Spleen (tissue), 11 donors: ENCODE data around the gene WRAP73. TPM values are rescaled to one million over a fixed set of nuclear protein-coding genes. Genes with fewer than 3 reads are reported as not detected.

Experiments
- DNase-seq: peaks from one replicate; pipeline ENCODE4 v3.0.0-alpha.2; 2020
- H3K27ac ChIP-seq, 8 donors: fragments of 200-600 bp; sonication (generic) in 7 of 8; 1 replicate in 4 of 8; 2 replicates in 4 of 8; pipeline versions ENCODE4 v1.5.0 to v1.8.0; 2016 to 2021; ENCODE audit warnings: inconsistent platforms in 4 of 8, mild to moderate bottlenecking in 4 of 8, moderate library complexity in 1 of 8
- H3K27me3 ChIP-seq, 7 donors: fragments of 200-600 bp; sonication (generic) in 6 of 7; replicated peaks in 1 of 7; 1 replicate in 4 of 7; 2 replicates in 3 of 7; pipeline versions ENCODE4 v1.5.0 to v1.8.0; 2016 to 2021; ENCODE audit warnings: inconsistent platforms in 3 of 7, mild to moderate bottlenecking in 1 of 7
- H3K36me3 ChIP-seq, 6 donors: fragments of 200-600 bp; sonication (generic) in 5 of 6; 1 replicate in 4 of 6; 2 replicates in 2 of 6; pipeline versions ENCODE4 v1.5.0 to v1.8.0; 2016 to 2021; ENCODE audit warnings: inconsistent platforms in 2 of 6
- H3K4me1 ChIP-seq, 6 donors: fragments of 200-600 bp; sonication (generic) in 5 of 6; 1 replicate in 3 of 6; 2 replicates in 3 of 6; pipeline versions ENCODE4 v1.5.0 to v1.8.0; 2016 to 2021; ENCODE audit warnings: inconsistent platforms in 3 of 6
- H3K4me3 ChIP-seq, 8 donors: fragments of 200-600 bp; sonication (generic) in 7 of 8; 1 replicate in 4 of 8; 2 replicates in 4 of 8; pipeline versions ENCODE4 v1.5.0 to v1.8.0; 2016 to 2021; ENCODE audit warnings: inconsistent platforms in 4 of 8, mild to moderate bottlenecking in 4 of 8, moderate library complexity in 2 of 8
- H3K9me3 ChIP-seq, 8 donors: fragments of 200-600 bp; sonication (generic) in 7 of 8; 1 replicate in 4 of 8; 2 replicates in 4 of 8; pipeline versions ENCODE4 v1.5.0 to v1.8.0; 2016 to 2021; ENCODE audit warnings: inconsistent platforms in 4 of 8
- POLR2A ChIP-seq, 3 donors: fragments of 450-650 bp; IDR thresholded peaks; one replicate each; pipeline ENCODE4 v1.5.1; 2017; ENCODE audit warnings: antibody characterized with exemption in 3 of 3, mild to moderate bottlenecking in 1 of 3
- POLR2AphosphoS5 ChIP-seq, 3 donors: sonication (generic); formaldehyde crosslinking; IDR thresholded peaks; one replicate each; pipeline ENCODE4 v1.5.1; 2017; ENCODE audit warnings: antibody characterized with exemption in 3 of 3
- whole genome bisulfite sequencing, 5 donors: extraction: QIAGEN DNeasy Blood & Tissue Kit in 3 of 5; methylation state at CpG; one replicate each; pipeline versions ENCODE4 v1.1.5 to v1.1.7; 2013 to 2018; 5-methylcytosine and 5-hydroxymethylcytosine counted together
- intact Hi-C: fragments of 100-400 bp; cut with DNase I; formaldehyde crosslinking; loops from one replicate; pipeline ENCODE4 v1.15.0; 2023; ENCODE audit warnings: low total_unique reads
- polyA plus RNA-seq, 3 donors: library from polyadenylated mRNA; stranded (reverse); fragments of 200-250 nt; gene quantifications; one replicate each; pipeline ENCODE4 v1.2.1, GENCODE V29; 2013
- total RNA-seq, 7 donors: library from RNA; depleted of rRNA in 3 of 7; stranded (reverse); fragments of >200 nt in 3 of 7; fragmentation: NEBNext Ultra II Directional in 4 of 7; extraction: Animal tissue kit (Norgen Biotek cat#: 25700) in 4 of 7; gene quantifications; one replicate each; pipeline versions ENCODE4 v1.1.0 to v1.2.1, GENCODE V29; 2016 to 2021
- TF ChIP-seq, protein P1 (sequence below), 11 experiments: fragments of 200-600 bp in 7 of 11; fragments of 450-650 bp in 4 of 11; sonication (generic) in 4 of 11; IDR thresholded peaks in 8 of 11; conservative IDR thresholded peaks in 3 of 11; 1 replicate in 7 of 11; 2 replicates in 4 of 11; pipeline versions ENCODE4 v1.4.0 to v1.8.0; 2016 to 2021; ENCODE audit warnings: antibody characterized with exemption in 11 of 11, inconsistent platforms in 4 of 11, mild to moderate bottlenecking in 1 of 11
- donor health status: healthy with polysubstance abuse.
- donor health status: DM: no; HTN: no; CAD: no; lungs with moderate emphysema.
- donor health status: DM: no; HTN: no; CAD: no.
- donor health status: Bipolar disorder and iron deficiency.
- donor health status: healthy.
- donor health status: DM: no; HTN: no; CAD: no.
- donor health status: DM: yes; HTN: yes; CAD: no.

The WRAP73 gene
- total and polyA plus RNA-seq, 10 donors: 20.1 to 28.3 (median 25.3) TPM

DNA sequence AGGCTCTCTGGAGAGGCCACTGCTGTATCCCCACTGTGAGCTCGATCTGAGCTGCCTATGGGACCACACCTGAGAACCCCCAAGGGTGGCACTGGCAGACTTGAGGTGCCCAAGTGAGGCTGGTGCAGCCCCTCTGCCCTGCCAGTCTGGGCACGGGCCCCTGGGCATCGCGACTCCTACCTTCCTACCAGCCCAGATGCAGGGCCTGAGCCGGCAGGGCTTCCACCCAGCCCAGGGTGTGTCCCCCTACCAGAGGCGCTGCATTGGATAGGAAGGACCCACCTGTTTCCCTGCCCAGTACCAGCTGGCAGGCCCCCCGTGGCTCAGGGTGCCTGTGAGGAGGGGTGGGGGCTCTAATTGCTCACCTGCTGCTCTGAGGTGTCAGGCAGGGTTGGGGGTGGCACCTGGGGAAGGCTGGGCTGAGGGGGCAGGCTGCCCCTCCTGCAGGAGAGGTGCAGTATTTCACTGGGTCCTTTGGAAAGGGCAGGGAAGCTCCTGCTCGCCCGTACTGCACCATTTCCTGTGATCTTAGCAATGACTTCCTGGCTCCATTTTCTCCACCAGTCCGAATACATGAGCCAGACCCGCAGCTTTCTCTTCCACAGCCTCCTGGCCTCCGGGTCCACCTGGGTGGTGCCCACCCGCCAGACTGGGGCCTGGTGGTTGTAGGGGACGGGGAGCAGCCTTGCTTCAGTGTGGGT, 14.2 kb upstream of the WRAP73 start:
- 62 to 88% (median 66%) methylated on average over 9 to 14 of the region's 14 CpGs for whole genome bisulfite sequencing, 5 donors

DNA sequence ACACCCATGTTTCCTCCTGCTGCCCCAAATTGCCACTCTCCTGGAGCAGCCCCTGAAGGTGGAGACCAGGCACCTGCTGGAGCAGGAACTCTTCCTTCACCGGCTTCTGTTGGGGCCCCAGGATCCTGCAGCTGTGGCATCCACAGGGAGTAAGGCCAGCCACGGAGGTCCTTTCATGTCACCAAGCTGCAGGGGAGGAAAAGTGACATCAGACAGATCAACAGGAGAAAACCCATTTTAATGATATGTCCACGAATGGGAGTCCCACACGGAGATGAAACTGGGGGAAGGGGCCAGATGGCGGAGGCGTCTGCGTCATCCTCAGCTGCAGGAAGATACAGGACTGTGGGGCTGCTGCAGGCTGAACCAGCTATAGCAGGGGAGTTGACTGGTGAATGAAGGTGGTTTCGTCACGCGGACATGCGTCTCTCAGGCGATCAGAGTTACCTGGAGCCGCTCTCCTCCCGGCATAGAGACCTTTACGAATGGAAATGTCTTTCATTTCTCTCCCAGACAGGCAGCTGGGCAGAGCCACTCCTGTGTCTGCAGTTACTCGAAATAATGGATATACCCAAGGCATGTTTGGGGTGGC, 12.3 kb upstream of the WRAP73 start:
- Histone ChIP-seq H3K27ac (no peak overlapping the region), H3K27me3 (peaks cover 0 to 21% (median 0%) of the 10 kb centered on the region in 7 donors), H3K4me3 (no peak overlapping the region), H3K36me3 (no peaks in the 10 kb centered on the region), H3K9me3 (no peaks in the 10 kb centered on the region), H3K4me1 (peaks cover 0 to 35% (median 20%) of the 10 kb centered on the region in 6 donors)
- TF ChIP-seq, protein P1, sequence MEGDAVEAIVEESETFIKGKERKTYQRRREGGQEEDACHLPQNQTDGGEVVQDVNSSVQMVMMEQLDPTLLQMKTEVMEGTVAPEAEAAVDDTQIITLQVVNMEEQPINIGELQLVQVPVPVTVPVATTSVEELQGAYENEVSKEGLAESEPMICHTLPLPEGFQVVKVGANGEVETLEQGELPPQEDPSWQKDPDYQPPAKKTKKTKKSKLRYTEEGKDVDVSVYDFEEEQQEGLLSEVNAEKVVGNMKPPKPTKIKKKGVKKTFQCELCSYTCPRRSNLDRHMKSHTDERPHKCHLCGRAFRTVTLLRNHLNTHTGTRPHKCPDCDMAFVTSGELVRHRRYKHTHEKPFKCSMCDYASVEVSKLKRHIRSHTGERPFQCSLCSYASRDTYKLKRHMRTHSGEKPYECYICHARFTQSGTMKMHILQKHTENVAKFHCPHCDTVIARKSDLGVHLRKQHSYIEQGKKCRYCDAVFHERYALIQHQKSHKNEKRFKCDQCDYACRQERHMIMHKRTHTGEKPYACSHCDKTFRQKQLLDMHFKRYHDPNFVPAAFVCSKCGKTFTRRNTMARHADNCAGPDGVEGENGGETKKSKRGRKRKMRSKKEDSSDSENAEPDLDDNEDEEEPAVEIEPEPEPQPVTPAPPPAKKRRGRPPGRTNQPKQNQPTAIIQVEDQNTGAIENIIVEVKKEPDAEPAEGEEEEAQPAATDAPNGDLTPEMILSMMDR (IDR thresholded peaks at IDR 0.05 in 8 of 11, conservative IDR thresholded peaks at IDR 0.05 in 3 of 11): no peak
- TF ChIP-seq POLR2AphosphoS5 (IDR thresholded peaks at IDR 0.05) (no peak), POLR2A (IDR thresholded peaks at IDR 0.05) (no peak)
- DNase-seq: peak; percentile 51
- 89 to 93% (median 92%) methylated on average over 16 of the region's 16 CpGs for WGBS, 5 donors
- intact Hi-C loops: no loop called here

More for the DNA sequence above, 14.2 kb upstream of the WRAP73 start:
- H3K27ac ChIP-seq: peak overlapping the region in 4 of 8 donors; percentile 66 to 80 (median 70)
- no peaks in the 10 kb centered on the region for H3K9me3 ChIP-seq
- peaks cover 0 to 8% (median 0%) of the 10 kb centered on the region in 7 donors for H3K27me3 ChIP-seq
- TF ChIP-seq POLR2AphosphoS5 (IDR thresholded peaks at IDR 0.05): no peak
- no peak for TF ChIP-seq POLR2A (IDR thresholded peaks at IDR 0.05)
- TF ChIP-seq, protein P1 (IDR thresholded peaks at IDR 0.05 in 8 of 11, conservative IDR thresholded peaks at IDR 0.05 in 3 of 11): no peak
- H3K36me3 ChIP-seq: no peaks in the 10 kb centered on the region
- no peak overlapping the region for H3K4me3 ChIP-seq
- H3K4me1 ChIP-seq: peaks cover 0 to 55% (median 33%) of the 10 kb centered on the region in 6 donors
- DNase-seq: peak; percentile 76
- intact Hi-C loops: no loop called here

DNA sequence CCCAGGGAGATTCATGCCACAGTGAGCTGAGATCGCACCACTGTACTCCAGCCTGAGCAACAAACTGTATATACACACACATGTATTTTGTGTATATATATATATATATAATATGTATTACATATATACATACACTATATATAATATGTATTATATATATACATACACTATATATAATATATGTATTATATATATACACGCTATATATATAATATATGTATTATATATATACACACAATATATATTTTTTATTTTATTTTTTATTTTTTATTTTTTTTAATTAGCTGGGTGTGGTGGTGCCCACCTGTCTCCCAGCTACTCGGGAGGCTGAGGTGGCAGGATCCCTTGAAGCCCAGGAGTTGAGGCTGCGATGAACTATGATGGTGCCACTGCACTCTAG, 11.7 kb upstream of the WRAP73 start:
- no peak for TF ChIP-seq POLR2A (IDR thresholded peaks at IDR 0.05)
- TF ChIP-seq, protein P1 (IDR thresholded peaks at IDR 0.05 in 8 of 11, conservative IDR thresholded peaks at IDR 0.05 in 3 of 11): no peak
- TF ChIP-seq POLR2AphosphoS5 (IDR thresholded peaks at IDR 0.05): no peak

DNA sequence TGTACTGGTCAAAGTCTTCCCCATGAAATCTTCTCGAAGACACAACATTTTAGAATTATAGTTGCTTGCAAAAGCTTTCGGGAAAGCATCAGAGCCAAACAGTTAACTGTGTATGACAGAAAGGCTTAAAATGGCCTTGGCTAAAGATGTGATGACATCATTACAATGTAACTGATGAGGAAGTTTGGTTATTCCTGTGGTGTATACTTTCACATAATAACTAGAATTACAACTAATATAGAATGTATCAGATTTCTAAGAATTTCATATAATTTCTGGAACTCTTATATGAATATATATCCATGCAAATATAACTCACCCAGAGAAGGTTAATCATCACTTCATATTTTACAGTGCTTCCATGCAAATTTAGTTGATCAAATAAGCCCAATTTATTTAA, 10.8 kb upstream of the WRAP73 start:
- DNase-seq: no peak
- no peak overlapping the region for H3K27ac ChIP-seq
- no peaks in the 10 kb centered on the region for H3K9me3 ChIP-seq
- WGBS, 5 donors: 62 to 80% (median 66%) methylated on average over 2 of the region's 2 CpGs
- peaks cover 0 to 21% (median 8%) of the 10 kb centered on the region in 6 donors for H3K4me1 ChIP-seq
- peaks cover 0 to 35% (median 0%) of the 10 kb centered on the region in 7 donors for H3K27me3 ChIP-seq
- H3K36me3 ChIP-seq: no peaks in the 10 kb centered on the region
- no peak overlapping the region for H3K4me3 ChIP-seq
- intact Hi-C loops: no loop called here
- TF ChIP-seq POLR2AphosphoS5 (IDR thresholded peaks at IDR 0.05): no peak

More for the DNA sequence above, 11.7 kb upstream of the WRAP73 start:
- Histone ChIP-seq H3K4me1 (peaks cover 0 to 30% (median 15%) of the 10 kb centered on the region in 6 donors), H3K9me3 (no peaks in the 10 kb centered on the region), H3K27me3 (peaks cover 0 to 26% (median 0%) of the 10 kb centered on the region in 7 donors), H3K4me3 (no peak overlapping the region), H3K27ac (no peak overlapping the region), H3K36me3 (no peaks in the 10 kb centered on the region)
- 93 to 98% (median 95%) methylated on average over 4 of the region's 4 CpGs for WGBS, 5 donors
- intact Hi-C loops: no loop called here
- no peak for DNase-seq
